Measurements from ENCODE around the gene FBXL13. TPM values are rescaled to one million over a fixed set of nuclear protein-coding genes. Genes with fewer than 3 reads are reported as not detected.

FBXL13 gene
- total and polyA plus RNA-seq, 2 of the 8 experiments (the other 6 are each of a cell fraction or from before 2014, with no cell fraction given): 1.2 to 2.8 TPM

DNA sequence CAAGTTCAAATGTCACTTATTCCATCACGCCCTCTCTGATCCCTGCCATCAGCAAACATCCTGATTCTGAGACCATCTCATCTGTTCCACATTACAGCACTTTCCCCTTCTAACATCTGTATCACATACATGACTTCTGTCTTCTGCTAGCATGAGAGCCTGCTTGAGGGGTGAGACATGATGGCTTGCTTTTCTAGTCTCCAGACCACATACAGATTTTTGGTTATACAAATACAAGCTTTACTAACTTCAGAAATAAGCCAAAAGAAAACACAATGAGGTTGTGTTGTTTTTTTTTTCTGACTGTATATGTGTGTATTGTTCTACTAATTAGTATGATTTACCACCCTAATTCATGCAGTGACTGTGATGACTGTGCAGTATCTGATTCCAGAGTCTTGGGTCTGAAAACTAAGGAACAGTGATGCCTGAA lies 40.0 kb upstream of the FBXL13 start:
- Histone ChIP-seq H4K20me1 (replicated peaks in 1 of 2; ENCODE audit: control insufficient read depth in 1 of 2, insufficient read depth in 2 of 2, low read length in 2 of 2) (no peaks in the 10 kb centered on the region), H3K79me2 (ENCODE audit: control insufficient read depth in 1 of 2, insufficient read depth in 2 of 2, low read length in 2 of 2) (no peaks in the 10 kb centered on the region), H3K27ac (ENCODE audit: low read depth, low read length) (no peak overlapping the region), H3K9me3 (ENCODE audit: insufficient read depth in 2 of 2, low read depth in 1 of 2, low read length in 1 of 2) (no peaks in the 10 kb centered on the region), H3K4me1 (replicated peaks in 1 of 4; ENCODE audit: control insufficient read depth in 3 of 4, insufficient read depth in 4 of 4, low read length in 3 of 4) (no peaks in the 10 kb centered on the region), H2BK5ac (ENCODE audit: low read depth, low read length) (no peak overlapping the region), H3K14ac (ENCODE audit: insufficient read length) (no peak overlapping the region), H3K23me2 (ENCODE audit: low read depth, low read length) (no peaks in the 10 kb centered on the region), H3K4ac (replicated peaks; ENCODE audit: insufficient read length, low read depth, low read length) (no peak overlapping the region), H3K4me2 (ENCODE audit: insufficient read depth in 1 of 2, low read depth in 2 of 2, low read length in 2 of 2) (no peak overlapping the region), H2BK15ac (ENCODE audit: low read length) (no peak overlapping the region), H4K8ac (ENCODE audit: extremely low read depth, insufficient read depth, low read length) (no peak overlapping the region), H3K27me3 (replicated peaks in 1 of 4; ENCODE audit: control insufficient read depth in 3 of 4, extremely low read depth in 1 of 4, insufficient read depth in 3 of 4, low read length in 3 of 4) (no peaks in the 10 kb centered on the region), H2AK5ac (ENCODE audit: low read depth, low read length) (no peak overlapping the region), H2BK120ac (replicated peaks; ENCODE audit: low read depth, low read length) (no peak overlapping the region), H2BK20ac (ENCODE audit: low read length) (no peak overlapping the region), H4K91ac (replicated peaks; ENCODE audit: insufficient read length, low read length) (no peak overlapping the region), H3K4me3 (ENCODE audit: extremely low read depth in 1 of 4, insufficient read depth in 2 of 4, low read depth in 3 of 4, low read length in 4 of 4) (no peak overlapping the region), H3K56ac (replicated peaks; ENCODE audit: insufficient read length, low read depth, low read length) (no peak overlapping the region), H2AFZ (ENCODE audit: low read length) (no peak overlapping the region), H3K23ac (ENCODE audit: insufficient read length) (peak overlapping the region; percentile 83), H3K36me3 (ENCODE audit: control insufficient read depth in 2 of 4, insufficient read depth in 4 of 4, low read length in 3 of 4) (peaks cover 0 to 10% (median 4%) of the 10 kb centered on the region in 4 experiments; a peak in 3 of 8 replicates), H2BK12ac (ENCODE audit: low read depth, low read length) (no peak overlapping the region), H3K79me1 (ENCODE audit: low read depth, low read length) (no peaks in the 10 kb centered on the region), H3K9ac (replicated peaks in 1 of 4; ENCODE audit: extremely low read depth in 1 of 4, low read depth in 3 of 4, low read length in 3 of 4) (no peak overlapping the region), H3K18ac (ENCODE audit: extremely low read depth, low read length) (no peak overlapping the region), H4K5ac (ENCODE audit: insufficient read length, low read depth, low read length) (no peak overlapping the region)
- ChIA-PET CTCF (ENCODE audit: partially characterized antibody) (interaction anchor here (0.6 kb wide), 1 partner anchor 29 kb away, joined by 3 read pairs; no protein-coding TSS in a partner anchor), POLR2A (ENCODE audit: partially characterized antibody) (no interaction called here)
- WGBS, 2 experiments (ENCODE audit: extremely low coverage in 1 of 2, insufficient coverage in 1 of 2, insufficient read length in 1 of 2, insufficient replicate concordance in 2 of 2, low coverage in 1 of 2, low lambda C conversion rate in 2 of 2, missing lambda C conversion rate in 1 of 2): 81% methylated on average over 1 of the region's 1 CpG; no CpG with 5 or more reads in 1 of the 2 experiments
- FAIRE-seq (no peak), DNase-seq (ENCODE audit: low read depth in 1 of 2, low spot score in 2 of 2) (no peak)
- TF ChIP-seq CEBPB (IDR thresholded peaks at IDR 0.05; ENCODE audit: low read depth, low read length): no peak
- no peak for TF ChIP-seq TEAD4 (IDR thresholded peaks at IDR 0.05; ENCODE audit: low read depth, low read length)

Measured in H1 (cell line).